ENCODE data around the gene CD96.
"Not testable (repeated sequence)": the region's sequence is repeated elsewhere in the genome, so short reads cannot be mapped to it uniquely, and the experiment has no call there.

The CD96 gene

GRCh38 chr3:111541911-111542483 is at the start of gene CD96:
TSS of gene CD96 (plus strand) at chr3:111542197. CDS start at chr3:111542249, 52 bp downstream.
- no peak for DNase-seq

DNA sequence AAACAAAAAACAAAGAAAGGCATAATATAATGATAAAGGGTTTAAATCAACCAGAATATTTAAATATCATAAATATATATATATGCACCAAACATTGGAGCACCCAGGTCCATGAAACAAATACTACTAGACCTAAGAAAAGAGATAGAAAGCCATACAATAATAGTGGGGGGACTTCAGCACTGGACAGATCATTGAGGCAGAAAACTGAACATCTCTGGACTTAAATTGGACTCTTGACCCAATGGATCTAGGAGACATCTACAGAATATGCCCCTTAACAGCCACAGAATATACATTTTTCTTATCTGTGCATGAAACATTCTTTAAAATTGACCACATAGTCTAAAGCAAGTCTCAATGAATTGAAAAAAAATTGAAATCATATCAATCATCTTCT is 48.7 kb upstream of the CD96 start:
- DNase-seq, result no peak

- DNase-seq, result peak; percentile 66
These were observed 45.0 kb upstream of the CD96 start for GRCh38 chr3:111496894-111497559.

DNA sequence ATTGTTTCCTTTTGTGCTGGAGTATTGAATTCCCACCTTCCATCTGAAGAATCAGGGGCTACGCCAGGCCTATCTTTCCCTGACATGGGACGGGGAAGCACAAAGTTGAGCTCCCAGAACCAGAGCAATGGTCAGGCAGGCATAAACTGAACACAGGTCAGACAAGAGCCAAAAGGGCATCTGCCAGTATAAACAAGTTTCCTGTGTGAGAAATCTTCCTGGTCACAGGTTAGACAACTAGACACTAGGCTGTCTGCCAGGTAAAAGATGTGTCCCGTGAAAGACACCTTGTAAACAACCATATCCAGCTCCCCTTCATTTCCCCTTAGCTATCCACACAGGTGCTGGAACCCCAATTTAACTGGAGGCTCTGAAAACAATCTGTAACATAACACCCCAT is 44.0 kb upstream of the CD96 start:
- no peak for DNase-seq

DNA sequence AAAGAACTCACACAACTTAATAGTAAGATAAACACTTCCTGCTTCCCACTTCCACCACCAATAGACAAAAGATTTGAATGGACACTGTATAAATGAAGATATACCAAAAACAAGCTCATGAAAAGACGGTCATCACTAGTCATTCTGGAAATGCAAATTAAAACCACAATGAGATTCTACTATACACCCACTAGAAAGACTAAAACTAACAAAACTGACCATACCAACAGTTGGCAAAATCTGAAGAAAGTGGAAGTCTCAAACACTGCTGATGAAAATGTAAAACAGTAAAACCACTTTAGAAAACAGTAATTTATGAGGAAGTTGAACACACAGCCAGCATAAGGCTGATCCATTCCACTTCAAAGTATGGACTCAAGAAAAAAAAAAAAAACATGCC is 35.6 kb upstream of the CD96 start:
- DNase-seq, result no peak

DNA sequence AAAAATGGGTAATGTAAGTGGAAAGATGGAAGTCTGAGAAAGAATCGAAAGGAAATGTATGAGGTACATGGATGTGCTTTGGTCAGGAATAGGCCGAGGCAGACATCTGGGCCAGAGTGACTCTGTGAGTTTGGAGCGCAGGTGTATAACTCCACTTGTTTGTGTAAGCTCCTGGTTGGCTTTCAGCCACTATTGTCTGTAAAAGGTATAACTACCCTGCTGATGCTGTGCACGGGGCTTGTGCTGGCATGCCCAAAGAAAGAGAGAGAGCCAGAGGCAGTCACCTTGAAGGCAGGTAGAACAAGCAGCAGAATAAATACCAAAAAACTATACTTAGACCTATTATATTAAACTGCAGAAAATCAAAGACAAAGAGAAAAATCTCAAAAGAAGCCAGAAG is 32.7 kb upstream of the CD96 start:
- no peak for DNase-seq

DNA sequence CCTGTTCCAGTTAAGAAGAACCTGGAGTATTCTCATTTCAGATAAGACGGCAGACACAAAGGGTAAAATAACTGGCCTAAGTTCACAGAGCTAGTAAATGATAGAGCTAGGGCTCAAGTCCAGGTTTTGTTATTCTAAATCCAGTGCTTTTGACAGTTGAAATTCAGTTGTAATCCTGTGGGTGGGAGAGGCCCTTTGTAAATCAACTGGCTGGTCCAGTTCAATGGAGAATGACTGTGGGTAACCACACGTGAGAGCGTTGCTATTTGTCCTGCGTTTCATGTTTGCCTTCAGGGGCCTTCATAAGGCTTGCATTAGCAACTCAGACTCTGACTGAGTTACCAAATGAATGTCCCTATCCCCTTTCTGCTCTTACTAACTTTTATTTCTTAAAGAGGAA is 24.2 kb upstream of the CD96 start:
- no peak for DNase-seq

- peak; percentile 21 for DNase-seq
These were observed 22.7 kb upstream of the CD96 start for GRCh38 chr3:111519178-111519855.

- DNase-seq, result no peak
These were observed 20.1 kb upstream of the CD96 start for GRCh38 chr3:111521891-111522290.

DNA sequence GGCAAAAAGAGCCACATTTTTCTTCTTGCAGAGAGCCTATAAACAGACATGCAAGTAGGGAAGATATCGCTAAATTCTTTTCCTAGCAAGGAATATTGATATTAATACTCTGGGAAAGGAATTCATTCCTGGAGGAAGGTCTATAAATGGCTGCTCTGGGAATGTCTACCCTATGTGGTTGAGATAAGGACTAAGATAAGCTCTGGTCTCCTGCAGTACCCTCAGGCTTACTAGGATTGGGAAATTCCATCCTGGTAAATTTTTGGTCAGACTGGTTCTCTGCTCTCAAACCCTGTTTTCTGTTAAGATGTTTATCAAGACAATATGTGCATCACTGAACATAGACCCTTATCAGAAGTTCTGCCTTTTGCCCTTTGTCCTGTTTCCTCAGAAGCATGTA is 17.5 kb upstream of the CD96 start:
- DNase-seq, result not testable (repeated sequence)

- no peak for DNase-seq
These were observed 10.6 kb upstream of the CD96 start for GRCh38 chr3:111531446-111531845.

DNA sequence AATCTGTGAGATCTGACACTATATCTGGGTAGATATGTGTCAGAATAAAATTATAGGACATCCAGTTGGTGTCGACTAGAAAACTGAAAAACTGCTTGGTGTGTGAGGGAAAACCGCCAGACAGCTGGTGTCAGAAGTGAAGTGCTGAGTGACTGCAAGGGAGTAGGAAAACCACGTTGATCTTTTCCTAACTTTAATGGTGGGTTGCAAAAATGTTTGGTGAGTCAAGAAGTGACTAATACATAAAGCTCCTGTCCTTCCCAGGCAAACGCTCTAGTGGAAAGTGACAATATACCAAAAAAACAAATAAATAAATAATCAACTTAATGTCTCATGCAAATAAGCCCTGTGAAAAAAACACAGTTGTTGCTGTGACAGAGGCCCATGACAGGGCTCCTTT is 7.3 kb upstream of the CD96 start:
- DNase-seq, result no peak

DNA sequence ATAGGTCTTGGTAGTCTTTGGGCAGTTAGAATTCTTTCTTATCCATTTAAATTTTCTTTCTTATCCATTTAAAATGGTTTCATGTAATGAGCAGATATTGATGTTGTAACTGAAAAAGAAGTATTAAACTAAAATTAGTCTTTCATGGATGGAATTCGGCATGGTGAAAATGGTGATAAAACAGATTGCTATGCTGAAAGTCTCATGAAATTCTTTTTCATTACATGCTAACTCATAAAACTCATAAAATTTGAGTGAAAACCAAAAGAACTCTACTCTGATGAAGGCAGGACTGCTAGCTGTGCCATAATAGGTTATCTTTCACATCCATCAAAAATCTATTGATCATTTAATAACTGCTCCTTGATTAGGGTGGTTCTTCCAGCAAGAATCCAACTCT is 3.9 kb upstream of the CD96 start:
- DNase-seq, result no peak

- no peak for DNase-seq
These were observed 3.3 kb upstream of the CD96 start for GRCh38 chr3:111538681-111539083.

GRCh38 chr3:111539351-111540331 is 2.4 kb upstream of the CD96 start:
- DNase-seq, result peak; percentile 31

- DNase-seq, result no peak
These were observed 606 bp upstream of the CD96 start for GRCh38 chr3:111541391-111541790.

DNA sequence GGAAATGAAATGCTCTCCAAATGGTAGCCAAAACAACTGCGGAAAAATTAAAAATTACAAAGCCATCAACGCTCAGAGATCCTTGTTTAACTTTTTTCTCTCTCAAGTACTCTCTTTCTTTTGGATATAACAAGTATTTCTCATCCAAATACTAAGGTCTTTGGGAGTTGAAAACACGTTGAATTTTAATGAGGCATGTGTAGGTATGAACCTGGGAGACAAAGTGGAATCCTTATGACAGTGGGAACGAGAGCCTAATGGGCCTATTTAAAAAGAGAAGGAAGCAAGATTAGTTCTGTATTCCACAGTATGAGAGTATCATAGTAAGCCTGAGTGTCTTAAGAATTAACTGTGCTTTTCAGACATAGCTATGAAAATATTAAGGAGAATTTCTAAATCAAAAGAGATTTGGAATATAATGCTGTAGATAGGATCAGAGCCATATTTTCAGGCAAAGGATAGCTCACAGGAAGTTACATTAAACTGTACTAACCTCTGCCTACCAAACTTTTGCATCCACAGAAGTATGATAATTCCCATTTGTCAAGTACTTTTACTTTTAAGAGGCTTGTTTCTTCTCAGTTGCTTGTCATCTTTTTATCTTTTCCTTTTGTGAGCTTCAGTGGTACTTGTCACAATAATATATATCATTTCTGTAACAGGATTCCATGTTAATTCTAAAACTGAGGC is 759 bp downstream of the CD96 start:
- DNase-seq, result no peak

DNA sequence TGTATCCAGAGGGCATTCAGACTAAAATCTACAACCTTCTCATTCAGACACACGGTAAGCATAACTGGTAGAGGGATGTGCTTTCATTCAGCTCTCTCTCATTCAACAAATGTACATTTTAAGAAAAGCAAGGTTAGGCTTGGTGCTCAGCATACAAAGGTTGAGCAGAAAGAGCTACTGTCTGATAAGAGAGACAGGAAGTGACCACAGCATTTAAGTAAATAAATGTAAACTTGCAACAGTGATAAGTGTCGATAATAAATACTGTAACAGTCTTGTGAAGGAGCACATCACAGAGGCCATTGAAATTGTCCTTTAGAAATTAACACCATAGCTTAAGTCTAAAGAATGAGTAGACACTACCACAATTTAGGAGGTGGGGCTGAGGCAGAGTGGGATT is 3.4 kb downstream of the CD96 start:
- no peak for DNase-seq

GRCh38 chr3:111547631-111548030 is 5.6 kb downstream of the CD96 start:
- no peak for DNase-seq

- no peak for DNase-seq
These were observed 6.1 kb downstream of the CD96 start for GRCh38 chr3:111548092-111548491.

DNA sequence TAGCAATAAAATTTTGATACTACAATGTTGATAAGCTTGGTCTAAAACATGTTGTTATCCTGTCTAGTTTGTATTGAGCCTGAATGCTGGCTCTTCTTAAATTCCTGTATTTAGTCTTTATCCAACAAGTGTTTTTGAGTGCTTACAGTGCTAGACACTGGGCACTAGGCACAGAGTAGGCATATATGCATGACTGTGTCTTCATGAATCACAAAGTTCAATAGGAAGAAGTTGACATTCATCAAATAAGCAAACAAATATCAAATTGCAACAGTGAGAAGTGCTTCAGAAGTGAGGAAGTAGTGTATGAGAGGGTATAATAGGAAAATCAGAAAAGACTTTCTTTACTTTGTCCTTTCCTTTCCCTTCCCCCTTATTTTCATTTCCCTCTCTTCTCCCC is 6.8 kb downstream of the CD96 start:
- no peak for DNase-seq

DNA sequence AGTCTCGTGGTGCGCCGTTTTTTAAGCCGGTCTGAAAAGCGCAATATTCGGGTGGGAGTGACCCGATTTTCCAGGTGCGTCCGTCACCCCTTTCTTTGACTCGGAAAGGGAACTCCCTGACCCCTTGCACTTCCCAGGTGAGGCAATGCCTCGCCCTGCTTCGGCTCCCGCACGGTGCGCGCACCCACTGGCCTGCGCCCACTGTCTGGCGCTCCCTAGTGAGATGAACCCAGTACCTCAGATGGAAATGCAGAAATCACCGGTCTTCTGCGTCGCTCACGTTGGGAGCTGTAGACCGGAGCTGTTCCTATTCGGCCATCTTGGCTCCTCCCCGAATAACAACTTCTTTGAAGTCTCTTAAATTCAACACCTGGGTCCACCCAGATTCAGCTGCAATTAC is 19.9 kb downstream of the CD96 start:
- DNase-seq, result not testable (repeated sequence)

GRCh38 chr3:111566844-111567243 is 24.8 kb downstream of the CD96 start:
- no peak for DNase-seq

All from NCI-H2227 treated with DMSO at 0.1 percent for 48 hours (cell line).